A673 (cell line): Measurements from ENCODE around the gene FARP2.

ENCODE experiments used
- CTCF ChIP-seq: fragments of 300-800, 200-600 bp; sonication (generic); conservative IDR thresholded peaks from 2 replicates; pipeline ENCODE4 v1.5.1; 2017; ENCODE audit warnings: low read depth, mild to moderate bottlenecking, antibody characterized with exemption, low read length, moderate library complexity, mixed read lengths
- EZH2 ChIP-seq: fragments of 200-600 bp; sonication (generic); IDR thresholded peaks from 2 replicates; pipeline ENCODE4 v1.6.1; 2017; ENCODE audit warnings: borderline replicate concordance, low read depth, mild to moderate bottlenecking, mixed read lengths, antibody characterized with exemption, low read length; ENCODE audit not compliant: poor library complexity, severe bottlenecking

GRCh38 chr2:241519669-241520068 lies 163.6 kb downstream of the FARP2 start:
- TF ChIP-seq CTCF: no peak
- no peak for TF ChIP-seq EZH2
